ENCODE results near the gene MTUS2. TPM values are rescaled to one million over a fixed set of nuclear protein-coding genes. Genes with fewer than 3 reads are reported as not detected.

MTUS2 gene
- total RNA-seq, 1 experiment from 2014 or later: 0.35 TPM

DNA sequence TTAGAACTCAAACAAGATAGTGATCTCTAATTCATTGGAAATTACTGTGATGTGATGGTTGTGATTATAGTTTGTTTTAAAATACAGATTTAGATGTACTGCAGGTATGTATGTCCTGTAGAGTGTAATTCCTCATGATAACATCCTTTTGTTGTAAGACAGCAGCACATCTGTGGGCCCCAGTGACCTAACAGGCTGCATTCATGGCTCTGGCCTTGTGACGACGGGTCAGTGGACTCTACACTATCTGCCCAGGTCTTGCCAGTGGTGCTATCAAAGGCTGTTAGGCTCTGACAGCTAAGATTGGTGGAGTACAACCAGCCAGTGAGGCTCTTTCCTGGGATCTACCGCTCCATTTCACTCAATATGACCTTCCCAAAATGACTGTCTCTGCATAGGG, 158.4 kb downstream of the MTUS2 start:
- no peak overlapping the region for H4K91ac ChIP-seq (ENCODE audit: insufficient read length, low read depth, low read length)
- H3K14ac ChIP-seq (ENCODE audit: insufficient read depth, low read length): no peak overlapping the region; the same call in 1 of the 2 replicates
- no peaks in the 10 kb centered on the region for H3K27me3 ChIP-seq (ENCODE audit: insufficient read depth, low read length)
- H2AFZ ChIP-seq (ENCODE audit: low read length): no peak overlapping the region
- no peak overlapping the region for H2AK5ac ChIP-seq (ENCODE audit: insufficient read length, low read length)
- H2BK5ac ChIP-seq (ENCODE audit: insufficient read length, low read length): no peak overlapping the region
- H3K27ac ChIP-seq (ENCODE audit: insufficient read length, low read depth, low read length): no peak overlapping the region
- no peak overlapping the region for H3K18ac ChIP-seq (ENCODE audit: insufficient read length, low read depth, low read length)
- WGBS (ENCODE audit: extremely low coverage, insufficient read length, low lambda C conversion rate): no CpG with 5 or more reads among the region's 3 CpGs
- Mint-ChIP-seq H3K36me3 (ENCODE audit: insufficient read depth in 1 of 3, low read depth in 3 of 3) (no peaks in the 10 kb centered on the region), H3K4me3 (no peak overlapping the region), H3K9me3 (no peaks in the 10 kb centered on the region), H3K27ac (no peak overlapping the region), H3K4me1 (no peaks in the 10 kb centered on the region), H3K27me3 (ENCODE audit: low read depth) (no peaks in the 10 kb centered on the region; the same call in 1 of the 2 replicates)
- no peaks in the 10 kb centered on the region for H3K9me3 ChIP-seq (ENCODE audit: control insufficient read depth, low read depth, low read length)
- no peaks in the 10 kb centered on the region for H3K79me2 ChIP-seq (ENCODE audit: insufficient read depth, low read length)
- no peak overlapping the region for H3T11ph ChIP-seq (ENCODE audit: low read length)
- H3K23ac ChIP-seq (ENCODE audit: insufficient read length, low read depth, low read length): no peak overlapping the region
- H3K79me1 ChIP-seq (ENCODE audit: insufficient read depth, low read depth, low read length, poor library complexity, severe bottlenecking): no peaks in the 10 kb centered on the region
- H3K23me2 ChIP-seq (ENCODE audit: insufficient read length, low read depth, low read length, poor library complexity, severe bottlenecking): no peaks in the 10 kb centered on the region
- no peaks in the 10 kb centered on the region for H4K20me1 ChIP-seq (ENCODE audit: control insufficient read depth, insufficient read depth, insufficient read length)
- H4K5ac ChIP-seq (ENCODE audit: insufficient read length, low read depth, low read length): no peak overlapping the region
- H3K56ac ChIP-seq (ENCODE audit: insufficient read length, low read depth, low read length): no peak overlapping the region
- H3K4me2 ChIP-seq (ENCODE audit: insufficient read depth, insufficient read length, low read length): no peak overlapping the region
- H3K4ac ChIP-seq (ENCODE audit: low read depth, low read length): no peak overlapping the region
- no peak overlapping the region for H2BK120ac ChIP-seq (ENCODE audit: low read depth, low read length, poor library complexity, severe bottlenecking)
- no peak overlapping the region for H3K9ac ChIP-seq (ENCODE audit: extremely low read depth, insufficient read length, low read length)
- H3K4me1 ChIP-seq (ENCODE audit: insufficient read depth, low read length): no peaks in the 10 kb centered on the region
- H4K8ac ChIP-seq (replicated peaks; ENCODE audit: insufficient read length, low read depth, low read length): no peak overlapping the region
- no peak overlapping the region for H2BK12ac ChIP-seq (ENCODE audit: insufficient read length, low read depth, low read length)
- H2BK20ac ChIP-seq (ENCODE audit: low read depth, low read length, poor library complexity, severe bottlenecking): no peak overlapping the region
- H2BK15ac ChIP-seq (ENCODE audit: low read depth, low read length): no peak overlapping the region
- DNase-seq: no peak
- TF ChIP-seq, protein P1, sequence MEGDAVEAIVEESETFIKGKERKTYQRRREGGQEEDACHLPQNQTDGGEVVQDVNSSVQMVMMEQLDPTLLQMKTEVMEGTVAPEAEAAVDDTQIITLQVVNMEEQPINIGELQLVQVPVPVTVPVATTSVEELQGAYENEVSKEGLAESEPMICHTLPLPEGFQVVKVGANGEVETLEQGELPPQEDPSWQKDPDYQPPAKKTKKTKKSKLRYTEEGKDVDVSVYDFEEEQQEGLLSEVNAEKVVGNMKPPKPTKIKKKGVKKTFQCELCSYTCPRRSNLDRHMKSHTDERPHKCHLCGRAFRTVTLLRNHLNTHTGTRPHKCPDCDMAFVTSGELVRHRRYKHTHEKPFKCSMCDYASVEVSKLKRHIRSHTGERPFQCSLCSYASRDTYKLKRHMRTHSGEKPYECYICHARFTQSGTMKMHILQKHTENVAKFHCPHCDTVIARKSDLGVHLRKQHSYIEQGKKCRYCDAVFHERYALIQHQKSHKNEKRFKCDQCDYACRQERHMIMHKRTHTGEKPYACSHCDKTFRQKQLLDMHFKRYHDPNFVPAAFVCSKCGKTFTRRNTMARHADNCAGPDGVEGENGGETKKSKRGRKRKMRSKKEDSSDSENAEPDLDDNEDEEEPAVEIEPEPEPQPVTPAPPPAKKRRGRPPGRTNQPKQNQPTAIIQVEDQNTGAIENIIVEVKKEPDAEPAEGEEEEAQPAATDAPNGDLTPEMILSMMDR (conservative IDR thresholded peaks at IDR 0.05): no peak

All from H9 (cell line).